ENCODE measurements around the gene ISOC1.

The ISOC1 gene

GRCh38 chr5:129104915-129105455 is 10.4 kb downstream of the ISOC1 start:
- no peaks in the 10 kb centered on the region for H3K36me3 ChIP-seq (ENCODE audit: insufficient read depth, low read length)
- H3K9ac ChIP-seq (ENCODE audit: low read depth, low read length), result no peak overlapping the region
- H3K9me3 ChIP-seq (ENCODE audit: control insufficient read depth, insufficient read depth, low read length), result no peaks in the 10 kb centered on the region
- H3K4me1 ChIP-seq (ENCODE audit: insufficient read depth, low read length), result no peaks in the 10 kb centered on the region

DNA sequence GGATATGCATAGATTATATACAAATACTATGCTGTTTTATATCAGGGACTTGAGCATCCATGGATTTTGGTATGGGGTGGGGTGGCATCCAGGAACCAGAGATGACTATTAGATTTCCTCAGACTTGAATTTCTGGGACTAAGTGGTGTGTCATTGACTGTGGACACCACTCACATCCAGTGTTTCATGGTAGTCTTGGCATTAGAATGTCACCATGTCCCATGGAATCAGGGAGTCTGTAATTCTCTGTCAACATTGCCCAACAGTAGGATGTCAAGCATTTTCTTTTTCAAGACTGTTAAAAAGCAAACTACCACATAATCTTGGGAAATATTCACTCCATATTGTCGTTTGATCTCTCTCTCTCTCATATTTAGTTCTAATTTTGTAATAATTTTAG is 13.1 kb downstream of the ISOC1 start:
- H3K4me1 ChIP-seq (ENCODE audit: insufficient read depth, low read length), result no peaks in the 10 kb centered on the region
- no peak overlapping the region for H3K9ac ChIP-seq (ENCODE audit: low read depth, low read length)
- H3K9me3 ChIP-seq (ENCODE audit: control insufficient read depth, insufficient read depth, low read length), result no peaks in the 10 kb centered on the region
- no peaks in the 10 kb centered on the region for H3K36me3 ChIP-seq (ENCODE audit: insufficient read depth, low read length)

GRCh38 chr5:129110742-129111141 is 16.2 kb downstream of the ISOC1 start:
- peaks cover 7% of the 10 kb centered on the region; the same call in 1 of the 2 replicates for H3K4me1 ChIP-seq (ENCODE audit: insufficient read depth, low read length)
- no peaks in the 10 kb centered on the region for H3K36me3 ChIP-seq (ENCODE audit: insufficient read depth, low read length)
- H3K9me3 ChIP-seq (ENCODE audit: control insufficient read depth, insufficient read depth, low read length), result no peaks in the 10 kb centered on the region
- H3K9ac ChIP-seq (ENCODE audit: low read depth, low read length), result no peak overlapping the region

DNA sequence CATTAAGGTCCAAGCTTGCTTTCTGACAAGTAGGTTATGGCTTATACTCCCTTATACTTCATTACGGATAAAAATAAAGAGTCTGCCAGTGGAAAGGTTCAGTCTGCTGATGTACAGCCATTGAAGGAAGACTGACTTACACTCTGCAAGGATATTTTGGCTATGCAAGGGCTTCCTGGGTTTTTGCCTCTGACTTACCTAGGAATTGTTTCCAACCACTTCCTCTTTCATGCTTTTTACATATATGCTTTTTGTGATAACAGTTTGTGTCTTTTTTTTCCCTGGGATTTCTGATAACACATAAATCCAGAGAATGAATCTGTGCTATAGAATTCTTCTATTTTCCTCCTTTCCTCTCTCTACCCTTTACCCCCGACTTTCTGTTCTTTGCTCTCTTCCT is 16.8 kb downstream of the ISOC1 start:
- Histone ChIP-seq H3K36me3 (ENCODE audit: insufficient read depth, low read length) (no peaks in the 10 kb centered on the region), H3K9me3 (ENCODE audit: control insufficient read depth, insufficient read depth, low read length) (no peaks in the 10 kb centered on the region), H3K4me1 (ENCODE audit: insufficient read depth, low read length) (peaks cover 7% of the 10 kb centered on the region; the same call in 1 of the 2 replicates), H3K9ac (ENCODE audit: low read depth, low read length) (no peak overlapping the region)

DNA sequence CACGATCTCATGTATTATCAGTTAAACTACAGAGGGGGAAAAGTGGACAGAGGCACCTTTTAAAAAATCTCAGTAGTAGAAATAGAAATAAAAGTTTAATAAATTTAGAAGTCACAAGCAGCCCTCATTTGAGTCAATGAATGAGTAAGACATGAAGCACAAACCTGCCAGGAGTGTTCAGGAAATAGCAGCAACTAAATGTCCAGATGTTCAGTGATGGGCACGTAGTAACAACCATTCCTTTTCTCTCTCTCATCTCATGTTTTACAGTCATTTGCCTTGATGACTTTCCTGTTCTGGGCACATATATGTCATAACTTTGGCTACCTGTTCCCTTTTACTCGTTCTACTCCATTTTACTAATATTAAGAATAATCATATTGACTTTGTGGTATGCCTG is 17.7 kb downstream of the ISOC1 start:
- no peaks in the 10 kb centered on the region for H3K9me3 ChIP-seq (ENCODE audit: control insufficient read depth, insufficient read depth, low read length)
- peaks cover 7% of the 10 kb centered on the region; the same call in 1 of the 2 replicates for H3K4me1 ChIP-seq (ENCODE audit: insufficient read depth, low read length)
- H3K9ac ChIP-seq (ENCODE audit: low read depth, low read length), result no peak overlapping the region
- H3K36me3 ChIP-seq (ENCODE audit: insufficient read depth, low read length), result no peaks in the 10 kb centered on the region

- Histone ChIP-seq H3K36me3 (ENCODE audit: insufficient read depth, low read length) (no peaks in the 10 kb centered on the region), H3K9me3 (ENCODE audit: control insufficient read depth, insufficient read depth, low read length) (no peaks in the 10 kb centered on the region), H3K4me1 (ENCODE audit: insufficient read depth, low read length) (peaks cover 7% of the 10 kb centered on the region; the same call in 1 of the 2 replicates), H3K9ac (ENCODE audit: low read depth, low read length) (no peak overlapping the region)
Measured at GRCh38 chr5:129113867-129114266, 19.3 kb downstream of the ISOC1 start.

DNA sequence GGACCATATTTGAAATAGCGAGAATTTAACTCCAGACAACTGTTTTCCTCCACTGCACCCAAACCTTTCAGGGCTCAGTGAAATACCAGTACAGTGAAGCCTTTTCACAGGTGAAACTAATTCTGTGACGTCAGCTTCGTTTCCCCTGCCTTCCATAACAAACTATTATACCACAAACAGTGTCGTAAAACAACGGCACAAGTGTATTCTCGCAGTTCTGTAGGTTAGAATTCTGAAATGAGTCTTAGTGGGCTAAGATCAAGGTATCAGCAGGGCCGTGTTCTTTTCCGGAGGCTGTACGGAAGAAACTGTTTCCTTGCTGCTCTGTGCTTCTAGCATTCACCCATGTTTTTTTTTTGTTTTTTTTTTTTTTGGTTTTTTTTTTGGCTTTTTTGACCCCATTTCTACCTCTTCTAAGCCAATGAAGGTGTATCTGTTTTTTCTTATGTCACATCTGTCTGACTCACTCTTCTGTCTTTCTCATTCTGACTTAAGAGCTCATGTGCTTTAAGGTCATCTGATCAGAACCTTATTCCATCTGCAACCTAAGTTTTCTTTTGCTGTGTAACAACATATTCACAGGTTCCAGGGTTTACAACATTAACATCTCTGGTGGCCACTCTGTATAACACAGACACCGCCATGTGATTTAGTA is 20.1 kb downstream of the ISOC1 start:
- no peaks in the 10 kb centered on the region for H3K9me3 ChIP-seq (ENCODE audit: control insufficient read depth, insufficient read depth, low read length)
- no peak overlapping the region for H3K9ac ChIP-seq (ENCODE audit: low read depth, low read length)
- peaks cover 7% of the 10 kb centered on the region; the same call in 1 of the 2 replicates for H3K4me1 ChIP-seq (ENCODE audit: insufficient read depth, low read length)
- no peaks in the 10 kb centered on the region for H3K36me3 ChIP-seq (ENCODE audit: insufficient read depth, low read length)

GRCh38 chr5:129115680-129116079 is 21.1 kb downstream of the ISOC1 start:
- no peaks in the 10 kb centered on the region for H3K36me3 ChIP-seq (ENCODE audit: insufficient read depth, low read length)
- H3K4me1 ChIP-seq (ENCODE audit: insufficient read depth, low read length), result peaks cover 7% of the 10 kb centered on the region; the same call in 1 of the 2 replicates
- no peak overlapping the region for H3K9ac ChIP-seq (ENCODE audit: low read depth, low read length)
- no peaks in the 10 kb centered on the region for H3K9me3 ChIP-seq (ENCODE audit: control insufficient read depth, insufficient read depth, low read length)

DNA sequence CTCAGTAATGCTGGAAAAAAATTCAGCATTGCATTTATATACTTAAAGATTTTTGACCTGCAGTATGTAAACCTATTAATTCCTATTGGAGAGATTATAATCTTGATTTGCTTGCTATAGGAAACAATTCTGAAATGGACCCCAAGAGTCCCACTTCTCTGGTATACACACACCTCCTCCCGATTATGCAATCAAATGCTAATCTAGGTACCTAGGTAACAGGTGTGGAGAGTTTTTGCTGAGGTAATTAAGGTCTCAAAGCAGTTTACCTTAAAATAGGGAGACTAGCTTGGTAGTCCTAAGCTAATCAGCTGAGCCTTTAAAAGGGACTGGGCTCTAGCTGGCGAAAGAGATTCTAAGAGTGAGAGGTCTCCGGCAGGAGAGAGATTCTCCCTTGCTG is 22.2 kb downstream of the ISOC1 start:
- H3K9me3 ChIP-seq (ENCODE audit: control insufficient read depth, insufficient read depth, low read length), result no peaks in the 10 kb centered on the region
- no peaks in the 10 kb centered on the region for H3K36me3 ChIP-seq (ENCODE audit: insufficient read depth, low read length)
- peaks cover 7% of the 10 kb centered on the region; the same call in 1 of the 2 replicates for H3K4me1 ChIP-seq (ENCODE audit: insufficient read depth, low read length)
- no peak overlapping the region for H3K9ac ChIP-seq (ENCODE audit: low read depth, low read length)

DNA sequence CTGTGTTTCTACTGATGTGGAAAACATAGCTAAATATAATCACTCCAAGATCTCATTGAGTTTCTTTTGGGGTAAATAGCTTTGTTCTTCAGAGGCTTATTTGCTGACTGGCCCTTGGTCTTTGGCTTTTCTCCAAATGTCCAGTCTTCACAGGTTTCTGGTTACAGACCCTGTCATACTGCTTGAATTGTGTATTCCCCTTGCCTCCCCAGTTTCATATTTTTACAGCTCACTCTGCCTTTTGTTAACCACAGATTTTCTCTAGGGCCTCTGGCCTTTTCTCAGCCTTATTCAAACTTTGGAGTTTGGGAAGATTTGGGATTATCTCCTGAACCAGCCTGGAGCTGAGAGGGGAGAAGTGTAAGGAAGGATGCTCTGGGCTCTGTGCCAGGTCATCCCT is 23.9 kb downstream of the ISOC1 start:
- no peak overlapping the region for H3K9ac ChIP-seq (ENCODE audit: low read depth, low read length)
- H3K36me3 ChIP-seq (ENCODE audit: insufficient read depth, low read length), result no peaks in the 10 kb centered on the region
- H3K4me1 ChIP-seq (ENCODE audit: insufficient read depth, low read length), result peaks cover 7% of the 10 kb centered on the region; the same call in 1 of the 2 replicates
- H3K9me3 ChIP-seq (ENCODE audit: control insufficient read depth, insufficient read depth, low read length), result no peaks in the 10 kb centered on the region

DNA sequence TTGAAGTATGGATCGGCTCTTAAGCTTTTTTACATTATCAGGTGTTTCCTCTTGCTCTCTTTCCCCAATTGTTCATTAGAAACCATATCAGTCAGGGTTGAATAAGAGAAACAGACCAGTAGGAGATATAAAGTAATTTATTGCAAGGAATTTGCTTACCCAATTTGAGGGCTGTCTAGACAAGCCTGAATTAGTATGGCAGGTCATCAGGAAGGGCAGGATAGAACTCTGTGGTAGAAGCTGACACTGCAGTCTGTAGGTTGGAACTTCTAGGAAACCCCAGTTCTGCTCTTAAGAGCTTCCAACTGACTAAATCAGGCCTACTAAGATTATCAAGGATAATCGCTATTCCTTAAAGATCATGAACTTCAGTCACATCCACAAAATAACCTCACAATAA is 24.3 kb downstream of the ISOC1 start:
- H3K4me1 ChIP-seq (ENCODE audit: insufficient read depth, low read length), result peaks cover 7% of the 10 kb centered on the region; the same call in 1 of the 2 replicates
- no peak overlapping the region for H3K9ac ChIP-seq (ENCODE audit: low read depth, low read length)
- no peaks in the 10 kb centered on the region for H3K36me3 ChIP-seq (ENCODE audit: insufficient read depth, low read length)
- H3K9me3 ChIP-seq (ENCODE audit: control insufficient read depth, insufficient read depth, low read length), result no peaks in the 10 kb centered on the region

GRCh38 chr5:129120158-129120581 is 25.6 kb downstream of the ISOC1 start:
- H3K9me3 ChIP-seq (ENCODE audit: control insufficient read depth, insufficient read depth, low read length), result no peaks in the 10 kb centered on the region
- H3K4me1 ChIP-seq (ENCODE audit: insufficient read depth, low read length), result no peaks in the 10 kb centered on the region
- no peak overlapping the region for H3K9ac ChIP-seq (ENCODE audit: low read depth, low read length)
- no peaks in the 10 kb centered on the region for H3K36me3 ChIP-seq (ENCODE audit: insufficient read depth, low read length)

GRCh38 chr5:129122560-129122959 is 28.0 kb downstream of the ISOC1 start:
- Histone ChIP-seq H3K36me3 (ENCODE audit: insufficient read depth, low read length) (no peaks in the 10 kb centered on the region), H3K4me1 (ENCODE audit: insufficient read depth, low read length) (no peaks in the 10 kb centered on the region), H3K9me3 (ENCODE audit: control insufficient read depth, insufficient read depth, low read length) (no peaks in the 10 kb centered on the region), H3K9ac (ENCODE audit: low read depth, low read length) (no peak overlapping the region)

DNA sequence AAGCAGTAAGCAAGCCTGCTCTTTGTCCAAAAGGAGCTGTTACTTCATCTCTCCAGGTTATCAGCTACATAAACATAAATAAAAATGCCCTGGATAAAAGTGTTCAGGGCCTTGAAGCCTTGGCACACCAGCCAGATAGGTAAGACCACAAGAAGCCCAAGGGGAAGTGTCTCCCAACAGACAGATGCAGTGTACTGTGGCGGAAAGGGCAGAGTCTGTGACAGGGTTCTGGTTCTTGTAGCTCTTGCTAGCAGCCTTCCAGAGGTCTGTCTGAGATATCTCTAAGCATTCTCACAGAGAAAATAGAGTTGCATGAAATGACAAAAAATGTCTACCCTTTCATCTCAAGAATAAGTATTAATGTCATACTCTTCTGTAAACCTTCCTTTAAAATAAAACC is 30.1 kb downstream of the ISOC1 start:
- Histone ChIP-seq H3K4me1 (ENCODE audit: insufficient read depth, low read length) (no peaks in the 10 kb centered on the region), H3K9ac (ENCODE audit: low read depth, low read length) (no peak overlapping the region), H3K36me3 (ENCODE audit: insufficient read depth, low read length) (no peaks in the 10 kb centered on the region), H3K9me3 (ENCODE audit: control insufficient read depth, insufficient read depth, low read length) (no peaks in the 10 kb centered on the region)

- H3K9ac ChIP-seq (ENCODE audit: low read depth, low read length), result no peak overlapping the region
Measured at GRCh38 chr5:129125819-129126218, 31.3 kb downstream of the ISOC1 start.

More at GRCh38 chr5:129125819-129126218, 31.3 kb downstream of the ISOC1 start:
- no peaks in the 10 kb centered on the region for H3K36me3 ChIP-seq (ENCODE audit: insufficient read depth, low read length)
- no peaks in the 10 kb centered on the region for H3K9me3 ChIP-seq (ENCODE audit: control insufficient read depth, insufficient read depth, low read length)
- H3K4me1 ChIP-seq (ENCODE audit: insufficient read depth, low read length), result no peaks in the 10 kb centered on the region
